NCI-H526 treated with DMSO at 0.1 percent for 48 hours (cell line): ENCODE data around the gene SAFB2.
"Not testable (repeated sequence)": the region's sequence is repeated elsewhere in the genome, so short reads cannot be mapped to it uniquely, and the experiment has no call there.

ENCODE experiments used
- DNase-seq: peaks from one replicate; lab custom pipeline; 2025; lab: John Stamatoyannopoulos, UW

SAFB2 gene

DNA sequence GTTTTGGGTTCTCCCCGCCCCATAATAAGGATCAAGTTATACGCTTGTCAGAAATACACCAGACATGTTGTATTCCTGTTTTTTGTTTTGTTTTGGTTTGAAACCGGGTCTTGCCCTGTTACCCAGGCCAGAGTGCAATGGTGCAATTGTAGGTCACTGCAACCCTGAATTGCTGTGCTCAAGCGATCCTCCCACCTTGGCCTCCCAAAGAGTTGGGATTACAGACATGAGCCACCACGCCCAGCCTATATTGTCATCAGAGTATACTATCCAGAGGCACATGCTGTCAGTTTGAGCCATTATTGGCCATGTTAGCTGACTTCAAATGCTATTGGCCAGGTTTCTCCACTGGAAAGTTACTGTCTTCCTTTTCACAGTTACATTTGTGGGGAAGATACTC lies 10.1 kb upstream of the SAFB2 start:
- no peak for DNase-seq

- no peak for DNase-seq
Measured at GRCh38 chr19:5632241-5632612, 9.7 kb upstream of the SAFB2 start.

GRCh38 chr19:5631567-5632240 lies 9.1 kb upstream of the SAFB2 start:
- no peak for DNase-seq

GRCh38 chr19:5628919-5629481 lies 6.4 kb upstream of the SAFB2 start:
- no peak for DNase-seq

- no peak for DNase-seq
Measured at GRCh38 chr19:5628461-5628860, 5.9 kb upstream of the SAFB2 start.

DNA sequence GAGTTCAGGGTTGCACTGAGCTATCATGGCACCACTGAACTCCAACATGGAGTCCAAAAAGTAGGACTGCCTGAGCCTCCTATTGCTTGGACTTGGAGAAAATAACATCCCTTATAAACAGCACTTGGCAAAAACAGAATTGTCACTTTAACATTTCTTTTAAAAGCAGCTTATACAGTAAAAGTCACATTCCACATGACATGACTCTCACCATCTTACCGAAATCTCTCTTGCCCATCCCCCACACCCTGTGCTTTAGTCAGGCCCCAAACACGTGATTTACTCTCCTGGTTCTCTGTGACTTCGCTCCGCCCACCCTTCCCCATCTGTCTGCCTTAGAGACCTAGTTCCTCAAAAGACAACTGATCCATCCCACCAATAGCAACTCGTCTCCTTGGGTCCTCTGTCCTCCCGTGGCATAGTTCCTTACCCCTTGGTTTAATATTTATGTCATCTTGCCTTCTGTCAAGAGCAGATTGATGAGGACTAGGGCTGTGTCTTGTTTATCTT lies 4.9 kb upstream of the SAFB2 start:
- no peak for DNase-seq

GRCh38 chr19:5625641-5626040 lies 3.1 kb upstream of the SAFB2 start:
- DNase-seq, result no peak

DNA sequence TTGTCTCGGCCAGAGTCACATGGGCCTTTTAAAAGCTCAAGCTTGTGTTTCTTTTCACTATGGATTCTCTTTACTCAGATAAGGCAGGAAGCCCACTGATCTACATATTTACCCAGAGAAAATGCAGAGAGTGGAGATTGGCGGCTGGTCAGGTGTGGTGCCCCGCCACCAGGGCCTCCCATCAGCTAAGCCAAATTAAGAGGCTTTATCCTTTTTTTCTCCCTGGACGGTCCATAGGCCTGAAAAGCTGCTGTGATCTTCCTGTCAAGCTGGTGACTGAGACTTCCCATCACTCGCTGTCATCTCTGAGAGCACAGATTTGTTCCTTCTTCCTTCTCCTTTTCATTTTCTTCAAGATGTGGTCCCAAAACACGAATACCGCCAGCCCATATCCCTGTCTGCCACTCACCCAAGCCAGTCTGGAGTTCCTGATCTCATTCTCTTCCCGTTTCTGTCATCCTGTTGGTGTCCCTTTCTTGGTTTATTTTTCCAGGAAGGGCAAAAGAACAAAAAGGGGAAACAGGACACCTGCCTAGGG lies 2.2 kb upstream of the SAFB2 start:
- DNase-seq, result no peak

GRCh38 chr19:5624018-5624663 lies 1.6 kb upstream of the SAFB2 start:
- DNase-seq, result no peak

GRCh38 chr19:5623397-5624017 lies 931 bp upstream of the SAFB2 start:
- DNase-seq, result no peak

DNA sequence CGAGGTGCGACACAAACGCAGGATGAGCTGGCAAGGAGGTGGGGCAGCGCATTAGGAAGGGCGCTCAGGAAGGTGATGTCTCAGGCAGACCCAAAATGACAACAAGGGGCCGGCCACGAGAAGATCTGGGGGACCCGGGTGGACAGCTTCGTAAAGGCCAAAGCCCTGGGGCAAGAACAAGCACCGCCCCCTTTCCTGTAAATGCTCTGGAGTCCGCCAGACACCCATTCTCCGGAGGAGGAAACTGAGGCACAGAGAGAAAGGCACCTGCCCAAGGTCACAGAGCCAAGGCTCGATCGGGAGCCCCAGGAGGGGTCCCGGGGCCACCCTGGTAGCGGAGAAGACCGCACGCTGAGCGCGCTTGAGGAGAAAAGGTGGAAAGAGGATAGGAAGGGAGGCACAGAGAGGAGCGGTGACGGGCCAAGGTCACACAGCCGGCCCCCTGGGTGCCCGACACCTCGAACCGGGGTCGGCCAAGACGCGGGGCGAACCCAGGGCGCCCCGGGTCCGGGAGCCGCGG lies 571 bp downstream of the SAFB2 start:
- DNase-seq, result no peak

DNA sequence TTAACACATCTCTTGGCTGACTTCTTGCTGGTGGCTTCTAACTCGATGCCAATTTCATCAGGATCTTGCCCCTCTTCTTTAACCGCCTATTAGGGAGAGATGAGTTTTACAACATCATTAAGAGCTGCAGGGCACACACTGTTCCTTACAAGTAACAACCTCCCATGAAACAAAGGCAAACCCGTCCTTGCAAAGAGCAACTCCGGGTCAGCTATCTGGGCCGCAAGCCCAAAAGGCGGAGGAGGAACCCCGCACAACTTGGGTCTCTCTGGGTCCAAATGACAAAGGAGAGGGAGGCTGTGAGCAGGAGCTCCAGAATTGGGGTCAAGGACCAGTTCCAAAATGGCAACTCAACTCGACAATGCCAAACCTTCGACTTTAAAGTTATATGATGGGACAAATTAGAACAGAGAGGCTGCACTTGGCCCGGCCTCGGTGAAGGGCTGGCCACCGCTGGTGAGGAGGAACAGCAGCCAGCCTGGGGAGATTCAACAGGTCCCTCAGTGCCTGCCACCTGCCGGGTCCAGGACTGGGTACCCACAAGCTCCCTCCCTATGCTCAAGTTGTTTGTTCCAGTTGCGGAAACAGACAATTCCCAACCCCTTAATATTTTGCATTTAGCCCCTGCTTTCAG lies 1.1 kb downstream of the SAFB2 start:
- no peak for DNase-seq

DNA sequence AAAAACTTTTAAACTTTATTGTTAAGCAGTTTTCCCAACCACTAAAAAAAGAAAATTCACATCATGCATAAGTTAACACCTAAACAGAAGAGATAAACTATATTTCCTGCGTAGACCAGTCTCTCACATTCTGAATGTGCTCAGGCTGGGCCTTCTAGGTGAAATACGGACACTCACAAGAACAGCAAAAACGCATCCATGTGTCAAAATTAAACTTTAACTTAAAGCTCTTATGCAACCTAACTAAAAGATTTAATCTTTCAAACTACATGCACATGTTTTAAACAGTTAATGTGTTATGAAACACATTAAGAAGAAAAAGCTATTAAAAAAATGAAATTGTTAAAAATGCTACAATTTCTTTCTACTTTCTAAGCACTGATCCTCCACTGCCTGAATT lies 2.6 kb downstream of the SAFB2 start:
- DNase-seq, result no peak

DNA sequence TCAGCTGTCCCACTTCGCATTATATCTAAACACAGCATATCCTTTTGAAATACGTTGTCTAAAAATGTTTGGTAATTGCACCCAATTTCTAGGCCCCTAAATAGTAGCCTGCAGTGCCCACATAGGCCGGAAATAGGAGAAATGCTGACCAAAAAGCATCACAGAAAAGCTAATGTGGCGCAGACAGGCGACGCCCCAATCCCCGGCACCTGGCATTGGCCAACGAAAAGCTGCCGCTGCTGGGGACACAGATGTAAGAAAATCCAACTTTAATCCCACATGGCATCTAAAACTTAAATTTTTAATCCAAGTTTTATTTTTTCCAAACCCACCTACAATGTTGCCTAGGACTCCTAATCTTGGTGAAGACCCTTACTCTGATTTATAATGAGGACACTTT lies 4.0 kb downstream of the SAFB2 start:
- no peak for DNase-seq

- DNase-seq, result no peak
Measured at GRCh38 chr19:5617080-5617479, 5.5 kb downstream of the SAFB2 start.

DNA sequence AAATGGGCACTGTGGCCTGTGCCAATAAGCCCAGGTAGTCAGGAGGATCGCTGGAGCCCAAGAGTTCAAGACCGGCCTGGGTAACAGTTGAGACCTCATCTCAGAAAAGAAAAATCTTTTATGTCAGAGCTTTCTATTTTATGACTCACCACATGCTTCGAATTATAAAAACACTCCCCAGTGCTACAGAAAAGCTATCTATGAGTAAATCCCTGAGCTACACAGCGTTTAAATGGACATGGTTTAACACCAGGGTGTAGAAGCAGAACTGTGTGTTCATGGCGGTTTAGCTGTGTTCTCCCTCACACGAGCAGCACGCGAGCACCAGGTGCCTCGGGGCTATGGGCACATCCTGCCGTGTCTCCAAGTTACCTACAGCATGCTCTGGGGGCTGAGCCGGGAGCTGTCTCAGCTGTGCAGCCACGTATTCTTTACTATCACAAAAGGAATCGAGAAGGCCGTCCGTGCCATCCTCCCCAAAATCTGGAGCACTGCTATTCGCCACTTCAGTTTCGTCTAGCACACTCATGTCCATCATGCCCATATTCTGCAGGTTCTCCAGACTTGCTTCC lies 6.7 kb downstream of the SAFB2 start:
- DNase-seq, result no peak

- no peak for DNase-seq
Measured at GRCh38 chr19:5612891-5613865, 9.4 kb downstream of the SAFB2 start.

GRCh38 chr19:5609881-5610448 lies 12.6 kb downstream of the SAFB2 start:
- DNase-seq, result no peak

DNA sequence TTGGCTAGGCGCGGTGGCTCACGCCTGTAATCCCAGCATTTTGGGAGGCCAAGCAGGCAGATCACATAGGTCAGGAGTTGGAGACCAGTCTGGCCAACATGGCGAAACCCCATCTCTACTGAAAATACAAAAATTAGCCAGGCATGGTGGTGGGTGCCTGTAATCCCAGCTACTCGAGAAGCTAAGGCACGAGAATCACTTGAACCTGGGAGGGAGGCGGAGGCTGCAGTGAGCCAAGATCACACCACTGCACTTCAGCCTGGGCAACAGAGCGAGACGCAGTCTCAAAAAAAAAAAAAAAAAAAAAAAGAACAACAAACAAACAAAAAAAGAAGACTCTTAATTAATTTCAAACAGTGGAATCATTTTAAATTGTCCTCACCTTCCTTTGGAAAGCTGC lies 13.8 kb downstream of the SAFB2 start:
- DNase-seq, result not testable (repeated sequence)

DNA sequence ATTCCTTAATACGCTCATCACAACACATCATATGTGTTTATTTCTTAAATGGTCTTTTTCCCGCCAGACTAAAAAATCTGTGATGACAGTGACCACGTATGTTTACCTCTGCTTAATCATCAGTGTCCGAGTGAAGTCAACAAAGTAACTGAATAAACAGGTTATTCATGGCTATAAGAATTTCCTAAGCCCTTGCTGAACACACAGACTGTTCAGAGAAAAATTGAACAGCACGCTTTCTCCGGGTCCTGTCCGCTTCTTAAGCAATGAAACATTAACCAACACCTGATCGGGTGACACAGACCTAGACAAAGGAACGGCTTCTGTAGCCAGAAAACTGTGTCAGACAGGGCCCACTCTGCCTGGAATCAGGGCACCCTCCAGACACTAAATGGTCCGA lies 14.3 kb downstream of the SAFB2 start:
- no peak for DNase-seq
